ENCODE results near the gene GAB2. TPM values are rescaled to one million over a fixed set of nuclear protein-coding genes. Genes with fewer than 3 reads are reported as not detected.

The GAB2 gene
- total RNA-seq, 1 donor from 2014 or later, result 23.1 TPM

- DNase-seq, result no peak
Observed at GRCh38 chr11:78399136-78399535, 18.5 kb downstream of the GAB2 start.

- DNase-seq, result no peak
Observed at GRCh38 chr11:78398715-78399114, 18.9 kb downstream of the GAB2 start.

GRCh38 chr11:78397398-78397797, 20.2 kb downstream of the GAB2 start:
- DNase-seq, result no peak

GRCh38 chr11:78395597-78395996, 22.0 kb downstream of the GAB2 start:
- no peak for DNase-seq

GRCh38 chr11:78392854-78393253, 24.8 kb downstream of the GAB2 start:
- no peak for DNase-seq

GRCh38 chr11:78391424-78391823, 26.2 kb downstream of the GAB2 start:
- DNase-seq, result no peak

- DNase-seq, result no peak
Observed at GRCh38 chr11:78390809-78391208, 26.8 kb downstream of the GAB2 start.

GRCh38 chr11:78386215-78386941, 31.2 kb downstream of the GAB2 start:
- DNase-seq, result no peak

GRCh38 chr11:78385205-78385604, 32.4 kb downstream of the GAB2 start:
- DNase-seq, result no peak

- DNase-seq, result no peak
Observed at GRCh38 chr11:78384231-78384630, 33.4 kb downstream of the GAB2 start.

GRCh38 chr11:78381865-78382264, 35.8 kb downstream of the GAB2 start:
- no peak for DNase-seq

GRCh38 chr11:78380615-78381051, 37.0 kb downstream of the GAB2 start:
- DNase-seq, result no peak

GRCh38 chr11:78379039-78379670, 38.5 kb downstream of the GAB2 start:
- DNase-seq, result no peak

- DNase-seq, result no peak
Observed at GRCh38 chr11:78377625-78378418, 39.8 kb downstream of the GAB2 start.

- DNase-seq, result no peak
Observed at GRCh38 chr11:78376858-78377257, 40.8 kb downstream of the GAB2 start.

- DNase-seq, result no peak
Observed at GRCh38 chr11:78374917-78375316, 42.7 kb downstream of the GAB2 start.

GRCh38 chr11:78373689-78374088, 43.9 kb downstream of the GAB2 start:
- no peak for DNase-seq

GRCh38 chr11:78372114-78372768, 45.4 kb downstream of the GAB2 start:
- no peak for DNase-seq

GRCh38 chr11:78371221-78371891, 46.3 kb downstream of the GAB2 start:
- no peak for DNase-seq

- peak; percentile 6 for DNase-seq
Observed at GRCh38 chr11:78370406-78371172, 47.0 kb downstream of the GAB2 start.

GRCh38 chr11:78365381-78365792, 52.2 kb downstream of the GAB2 start:
- DNase-seq, result no peak

Measured in occipital lobe (tissue), 2 donors.